Activated CD4-positive, alpha-beta memory T cell treated with anti-CD3 and anti-CD28 coated beads for 36 hours (primary cell): ENCODE data around the gene PIGU. TPM values are rescaled to one million over a fixed set of nuclear protein-coding genes. Genes with fewer than 3 reads are reported as not detected.
A peak's percentile ranks its signal among the peaks of the same experiment; 100 is the strongest.

Experiments
- CTCF ChIA-PET: fragments of 350-600 bp; sonication (Branson Sonifier 250); formaldehyde crosslinking; loops from one replicate; lab custom pipeline; 2021; ENCODE audit warnings: antibody characterized with exemption, inconsistent platforms; lab: Charles Lee
- POLR2A ChIA-PET: fragments of 350-600 bp; sonication (Branson Sonifier 250); formaldehyde crosslinking; loops from one replicate; lab custom pipeline; 2021; ENCODE audit warnings: antibody characterized with exemption; lab: Charles Lee
- DNase-seq: peaks from one replicate; pipeline ENCODE4 v3.0.0-alpha.2; 2020
- H3K27ac Mint-ChIP-seq: one replicate; pipeline ENCODE4 v1.8.0; 2021; ENCODE audit warnings: mixed read lengths
- H3K27me3 Mint-ChIP-seq: one replicate; pipeline ENCODE4 v1.8.0; 2021; ENCODE audit warnings: mixed read lengths
- H3K36me3 Mint-ChIP-seq: one replicate; pipeline ENCODE4 v1.8.0; 2021; ENCODE audit warnings: mixed read lengths
- H3K4me1 Mint-ChIP-seq: one replicate; pipeline ENCODE4 v1.8.0; 2021; ENCODE audit warnings: low read depth, mixed read lengths
- H3K4me3 Mint-ChIP-seq: one replicate; pipeline ENCODE4 v1.8.0; 2021; ENCODE audit warnings: mild to moderate bottlenecking, mixed read lengths
- H3K9me3 Mint-ChIP-seq: one replicate; pipeline ENCODE4 v1.8.0; 2021; ENCODE audit warnings: mixed read lengths
- intact Hi-C: fragments of 100-400 bp; cut with micrococcal nuclease; formaldehyde crosslinking; loops from one replicate; pipeline ENCODE4 v1.15.1; 2023
- total RNA-seq, 2 experiments: library from RNA; stranded (reverse); gene quantifications; one replicate each; pipeline ENCODE4 v1.2.3, GENCODE V29; 2021

Gene PIGU
- total RNA-seq, 2 experiments from 2014 or later: 19.0 to 21.3 TPM

DNA sequence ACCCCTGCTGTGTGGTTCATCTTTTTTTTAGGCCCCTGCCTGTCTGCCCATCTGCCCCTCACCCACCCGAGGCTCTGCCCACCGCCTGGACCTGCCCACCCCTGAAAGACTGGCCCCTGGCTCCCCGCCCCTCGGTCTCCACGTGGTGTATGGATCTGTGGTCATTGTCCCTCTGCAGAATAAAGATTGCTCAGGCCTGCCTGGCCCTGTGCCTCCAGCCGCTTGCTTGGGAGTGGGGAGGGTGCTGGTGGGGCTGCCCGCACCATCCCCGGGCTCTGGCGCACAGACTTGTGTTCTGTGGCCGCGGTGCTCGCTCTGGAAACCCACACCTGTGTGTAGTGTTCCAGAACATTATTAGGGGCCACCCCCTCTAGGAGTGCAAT lies 116.8 kb downstream of the PIGU start:
- no peaks in the 10 kb centered on the region for H3K27me3 Mint-ChIP-seq
- H3K4me3 Mint-ChIP-seq: peak overlapping the region; percentile 33
- intact Hi-C loops: no loop called here
- no peak for DNase-seq
- CTCF ChIA-PET: interaction anchor here (1.7 kb wide), 1 partner anchor 248 kb away, joined by 5 read pairs; no protein-coding TSS in a partner anchor
- peaks cover 1% of the 10 kb centered on the region for H3K36me3 Mint-ChIP-seq
- H3K27ac Mint-ChIP-seq: no peak overlapping the region
- peaks cover 16% of the 10 kb centered on the region for H3K4me1 Mint-ChIP-seq
- H3K9me3 Mint-ChIP-seq: no peaks in the 10 kb centered on the region
- POLR2A ChIA-PET: interaction anchor here (1.8 kb wide), 1 partner anchor 44 kb away, joined by 6 read pairs; the partner anchor contains the start of gene DYNLRB1

DNA sequence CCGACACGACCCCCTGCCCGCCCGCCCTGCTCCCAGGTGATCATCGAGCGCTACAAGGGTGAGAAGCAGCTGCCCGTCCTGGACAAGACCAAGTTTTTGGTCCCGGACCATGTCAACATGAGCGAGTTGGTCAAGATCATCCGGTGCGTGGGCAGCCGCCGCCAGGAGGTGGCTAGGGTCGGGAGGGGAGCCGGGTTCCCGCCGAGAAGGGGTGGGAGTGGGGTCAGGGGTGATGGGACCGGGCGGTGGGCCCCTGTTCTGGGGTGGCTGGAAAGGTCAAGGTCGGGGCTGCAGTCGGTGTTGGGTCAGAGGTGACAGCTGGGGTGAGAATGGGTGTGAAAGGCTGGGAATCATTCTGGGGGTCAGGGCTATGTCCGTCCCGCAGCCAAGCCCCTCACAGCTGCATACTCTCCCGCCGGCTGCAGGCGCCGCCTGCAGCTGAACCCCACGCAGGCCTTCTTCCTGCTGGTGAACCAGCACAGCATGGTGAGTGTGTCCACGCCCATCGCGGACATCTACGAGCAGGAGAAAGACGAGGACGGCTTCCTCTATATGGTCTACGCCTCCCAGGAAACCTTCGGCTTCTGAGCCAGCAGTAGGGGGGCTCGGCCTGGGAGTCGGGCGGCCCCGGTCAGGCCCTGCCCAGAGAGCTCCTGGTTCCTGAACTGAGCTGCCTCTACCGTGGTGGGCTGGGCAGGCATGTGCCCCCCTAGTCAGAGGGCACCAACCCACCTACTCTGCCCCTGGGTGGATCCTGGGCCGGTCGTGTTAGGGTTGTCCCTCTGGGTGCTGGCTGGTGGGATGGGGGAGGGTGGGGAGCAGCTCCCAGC lies 117.4 kb downstream of the PIGU start:
- peak overlapping the region; percentile 52 for H3K27ac Mint-ChIP-seq
- H3K36me3 Mint-ChIP-seq: peaks cover 1% of the 10 kb centered on the region
- intact Hi-C loops: loop anchor here (2.0 kb wide), 1 partner anchor 21 kb away; no protein-coding TSS in a partner anchor
- H3K4me3 Mint-ChIP-seq: peak overlapping the region; percentile 60
- no peak for DNase-seq
- POLR2A ChIA-PET: interaction anchor here (1.0 to 1.8 kb wide), 2 partner anchors 43 to 117 kb away, joined by 4 to 6 read pairs; partner anchors contain the start of genes DYNLRB1 and PIGU
- CTCF ChIA-PET: interaction anchor here (1.7 to 2.0 kb wide), 3 partner anchors 20 to 247 kb away, joined by 5 to 10 read pairs (median 6); no protein-coding TSS in a partner anchor
- no peaks in the 10 kb centered on the region for H3K9me3 Mint-ChIP-seq
- no peaks in the 10 kb centered on the region for H3K27me3 Mint-ChIP-seq
- H3K4me1 Mint-ChIP-seq: peaks cover 16% of the 10 kb centered on the region

DNA sequence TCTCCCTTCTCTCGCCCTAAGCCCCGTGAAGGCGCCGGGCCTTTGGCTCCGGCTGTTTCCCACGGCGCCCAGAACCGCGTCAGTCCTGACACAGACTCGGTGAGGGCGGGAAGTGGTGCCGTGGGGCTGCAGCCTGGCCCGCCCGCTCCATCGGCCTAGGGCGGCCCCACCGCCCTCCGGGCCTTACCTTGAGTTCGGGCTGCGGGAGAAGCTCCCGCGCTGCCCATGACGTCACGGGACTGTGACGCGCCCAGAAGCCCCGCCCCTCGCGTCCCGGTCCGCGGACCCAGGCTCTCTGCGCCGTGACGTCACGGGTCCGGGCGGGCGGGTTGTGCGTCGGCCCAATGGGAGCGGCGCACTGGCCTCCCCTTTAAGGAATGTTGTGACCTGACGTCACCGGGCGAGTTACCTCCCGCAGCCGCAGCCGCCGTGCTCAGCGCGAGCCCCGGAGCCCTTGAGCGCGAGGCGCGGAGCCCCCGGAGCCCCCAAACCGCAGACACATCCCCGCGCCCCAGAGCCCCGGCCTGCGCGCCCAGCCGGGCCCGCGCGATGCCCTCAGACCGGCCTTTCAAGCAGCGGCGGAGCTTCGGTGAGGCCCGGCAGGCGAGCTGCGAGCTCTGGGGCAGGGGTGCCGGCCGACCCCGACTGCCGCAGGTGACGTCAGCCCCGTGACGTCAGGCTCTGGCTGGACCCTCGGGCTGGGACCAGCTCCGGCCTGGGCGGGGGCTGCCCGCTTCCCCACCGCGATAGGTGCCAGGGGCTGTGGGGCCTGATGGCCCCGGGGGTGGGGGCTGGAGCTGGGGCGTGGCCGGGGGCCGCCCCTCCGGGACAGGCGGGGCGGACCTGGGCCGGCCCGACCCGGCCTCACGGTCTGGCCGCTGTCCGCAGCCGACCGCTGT lies 118.3 kb downstream of the PIGU start, which contains the start of gene MAP1LC3A:
TSS of gene MAP1LC3A (plus strand) at position 399 of the 899 bp plus-strand sequence. CDS start at position 550, 151 bp downstream.
- H3K4me1 Mint-ChIP-seq: peaks cover 16% of the 10 kb centered on the region
- peaks cover 1% of the 10 kb centered on the region for H3K36me3 Mint-ChIP-seq
- CTCF ChIA-PET: interaction anchor here (0.5 to 2.0 kb wide), 5 partner anchors 19 to 310 kb away, joined by 3 to 12 read pairs (median 8); no protein-coding TSS in a partner anchor
- intact Hi-C loops: loop anchor here (1.0 to 2.0 kb wide), 2 partner anchors 22 to 146 kb away; partner anchors contain the start of gene TP53INP2
- H3K27ac Mint-ChIP-seq: peak within 1 kb of the TSS; percentile 80
- H3K27me3 Mint-ChIP-seq: no peaks in the 10 kb centered on the region
- POLR2A ChIA-PET: interaction anchor here (1.0 to 1.8 kb wide), 4 partner anchors 14 to 256 kb away, joined by 3 to 6 read pairs (median 4); partner anchors contain the start of genes AHCY, DYNLRB1 and PIGU
- peak; percentile 95 for DNase-seq
- no peaks in the 10 kb centered on the region for H3K9me3 Mint-ChIP-seq
- H3K4me3 Mint-ChIP-seq: peak within 1 kb of the TSS; percentile 83

GRCh38 chr20:34557936-34558319 lies 119.0 kb downstream of the PIGU start:
- intact Hi-C loops: loop anchor here (1.0 to 2.0 kb wide), 2 partner anchors 23 to 146 kb away; partner anchors contain the start of gene TP53INP2
- peaks cover 1% of the 10 kb centered on the region for H3K36me3 Mint-ChIP-seq
- H3K9me3 Mint-ChIP-seq: no peaks in the 10 kb centered on the region
- H3K27me3 Mint-ChIP-seq: no peaks in the 10 kb centered on the region
- DNase-seq: no peak
- H3K27ac Mint-ChIP-seq: peak overlapping the region; percentile 80
- peaks cover 16% of the 10 kb centered on the region for H3K4me1 Mint-ChIP-seq
- ChIA-PET POLR2A (interaction anchor here (1.0 to 1.4 kb wide), 2 partner anchors 14 to 255 kb away, joined by 3 to 4 read pairs; partner anchors contain the start of gene AHCY), CTCF (interaction anchor here (0.5 to 2.0 kb wide), 6 partner anchors 18 to 310 kb away, joined by 3 to 12 read pairs (median 7); no protein-coding TSS in a partner anchor)
- H3K4me3 Mint-ChIP-seq: peak overlapping the region; percentile 83

DNA sequence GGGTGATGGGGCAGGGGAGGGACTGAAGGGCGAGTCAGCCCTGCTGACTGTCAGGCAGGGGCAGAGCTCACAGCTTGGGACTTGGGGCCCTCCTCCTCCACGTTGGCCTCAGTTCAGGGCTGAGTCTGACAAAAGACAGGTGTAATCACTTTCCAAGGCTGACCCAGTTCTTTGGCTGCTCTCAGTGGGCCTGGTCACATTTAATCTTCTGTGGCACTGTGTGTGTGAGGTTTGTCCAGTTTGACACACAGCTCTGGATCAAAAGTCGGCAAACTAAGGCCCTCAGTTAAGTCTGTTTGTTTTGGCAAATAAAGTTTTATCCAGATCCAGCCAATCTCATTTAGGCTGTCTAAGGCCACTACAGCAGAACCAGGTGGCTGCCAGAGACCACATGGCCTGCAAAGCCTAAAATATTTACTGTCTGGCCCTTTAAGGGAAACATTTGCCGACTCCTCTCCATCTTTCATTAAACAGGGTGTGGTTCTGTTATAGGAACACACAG lies 123.5 kb downstream of the PIGU start:
- H3K4me1 Mint-ChIP-seq: peaks cover 14% of the 10 kb centered on the region
- H3K4me3 Mint-ChIP-seq: no peak overlapping the region
- H3K27me3 Mint-ChIP-seq: no peaks in the 10 kb centered on the region
- ChIA-PET POLR2A (no interaction called here), CTCF (interaction anchor here (1.0 kb wide), 1 partner anchor 10 kb away, joined by 3 read pairs; no protein-coding TSS in a partner anchor)
- H3K36me3 Mint-ChIP-seq: peaks cover 1% of the 10 kb centered on the region
- no peaks in the 10 kb centered on the region for H3K9me3 Mint-ChIP-seq
- intact Hi-C loops: no loop called here
- no peak for DNase-seq
- H3K27ac Mint-ChIP-seq: no peak overlapping the region

- H3K9me3 Mint-ChIP-seq: no peaks in the 10 kb centered on the region
- POLR2A ChIA-PET: no interaction called here
These were observed 124.3 kb downstream of the PIGU start for GRCh38 chr20:34552569-34552968.

DNA sequence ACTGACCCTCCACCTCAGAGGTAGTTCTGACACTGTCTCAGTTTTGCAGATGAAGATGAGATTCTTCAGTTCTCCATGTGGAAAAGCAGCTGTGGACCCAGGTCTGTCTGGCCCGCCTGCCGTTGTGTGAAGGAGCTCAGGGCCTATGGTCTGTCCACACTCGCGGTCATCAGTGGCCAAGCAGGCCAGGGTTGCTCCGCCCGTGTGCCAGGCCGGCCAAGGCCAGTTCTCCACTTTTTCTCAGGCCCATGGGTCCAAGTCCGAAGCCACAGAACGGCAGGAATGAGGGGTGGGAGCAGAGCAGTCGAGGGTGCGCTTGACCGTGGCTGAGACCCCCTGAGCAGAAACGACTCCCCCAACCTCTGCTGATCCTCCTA lies 127.0 kb downstream of the PIGU start:
- CTCF ChIA-PET: interaction anchor here (1.0 to 1.4 kb wide), 3 partner anchors 9 to 27 kb away, joined by 3 to 5 read pairs (median 3); no protein-coding TSS in a partner anchor
- Mint-ChIP-seq H3K4me3 (no peak overlapping the region), H3K4me1 (no peaks in the 10 kb centered on the region), H3K9me3 (no peaks in the 10 kb centered on the region), H3K36me3 (no peaks in the 10 kb centered on the region), H3K27ac (no peak overlapping the region), H3K27me3 (no peaks in the 10 kb centered on the region)
- DNase-seq: no peak
- intact Hi-C loops: no loop called here
- POLR2A ChIA-PET: no interaction called here

More at GRCh38 chr20:34552569-34552968, 124.3 kb downstream of the PIGU start:
- H3K4me1 Mint-ChIP-seq: peaks cover 7% of the 10 kb centered on the region
- H3K36me3 Mint-ChIP-seq: peaks cover 1% of the 10 kb centered on the region
- no peak overlapping the region for H3K4me3 Mint-ChIP-seq
- no peak for DNase-seq
- CTCF ChIA-PET: no interaction called here
- H3K27me3 Mint-ChIP-seq: no peaks in the 10 kb centered on the region
- no peak overlapping the region for H3K27ac Mint-ChIP-seq
- intact Hi-C loops: no loop called here

GRCh38 chr20:34549291-34549928 lies 127.5 kb downstream of the PIGU start:
- Mint-ChIP-seq H3K4me3 (no peak overlapping the region), H3K27me3 (no peaks in the 10 kb centered on the region), H3K36me3 (no peaks in the 10 kb centered on the region), H3K4me1 (peaks cover 4% of the 10 kb centered on the region), H3K27ac (no peak overlapping the region), H3K9me3 (no peaks in the 10 kb centered on the region)
- ChIA-PET POLR2A (no interaction called here), CTCF (interaction anchor here (1.0 to 1.4 kb wide), 3 partner anchors 9 to 26 kb away, joined by 3 to 5 read pairs (median 3); no protein-coding TSS in a partner anchor)
- DNase-seq: no peak
- intact Hi-C loops: no loop called here

DNA sequence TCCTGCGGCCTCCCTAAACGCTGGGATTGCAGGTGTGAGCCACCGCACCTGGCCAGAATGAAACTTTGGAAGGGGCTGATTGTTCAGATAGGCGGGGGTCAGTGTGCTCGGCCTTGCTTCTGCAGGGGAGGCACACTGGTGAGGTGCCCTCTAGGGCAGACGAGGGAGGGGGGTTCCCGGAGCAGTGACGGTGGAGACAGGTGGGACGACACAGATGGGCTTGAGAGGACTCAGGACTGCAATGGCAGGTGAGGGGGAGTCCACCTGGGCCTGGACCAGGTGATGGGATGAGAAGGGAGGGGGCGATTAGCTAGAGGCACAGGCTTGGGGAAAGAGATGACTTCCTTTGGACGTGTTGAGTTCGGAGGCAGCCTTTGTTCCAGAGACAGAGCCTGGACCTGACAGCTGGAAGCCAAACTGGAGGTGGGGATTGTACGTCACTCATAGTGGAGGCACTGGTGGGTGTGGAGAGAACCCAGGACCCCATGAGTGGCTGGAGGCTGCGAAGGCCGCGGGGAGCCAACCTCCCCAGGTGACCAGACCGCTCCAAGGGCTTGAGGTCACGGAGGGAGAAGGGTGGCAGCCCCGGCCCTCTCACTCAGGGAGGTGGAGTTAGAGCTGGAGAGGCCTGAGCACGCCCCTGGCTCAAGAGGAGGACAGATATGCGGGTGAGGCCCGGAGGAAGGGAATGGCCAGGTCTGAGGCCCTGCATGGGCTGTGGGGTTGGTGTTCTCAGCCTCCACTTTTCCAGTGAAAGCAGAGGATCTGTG lies 128.9 kb downstream of the PIGU start:
- no peak for DNase-seq
- Mint-ChIP-seq H3K4me3 (no peak overlapping the region), H3K27ac (no peak overlapping the region), H3K36me3 (no peaks in the 10 kb centered on the region), H3K27me3 (no peaks in the 10 kb centered on the region), H3K9me3 (no peaks in the 10 kb centered on the region), H3K4me1 (peaks cover 15% of the 10 kb centered on the region)
- ChIA-PET CTCF (interaction anchor here (0.6 to 1.5 kb wide), 2 partner anchors 10 to 921 kb away, joined by 3 to 4 read pairs; no protein-coding TSS in a partner anchor), POLR2A (no interaction called here)
- intact Hi-C loops: no loop called here

DNA sequence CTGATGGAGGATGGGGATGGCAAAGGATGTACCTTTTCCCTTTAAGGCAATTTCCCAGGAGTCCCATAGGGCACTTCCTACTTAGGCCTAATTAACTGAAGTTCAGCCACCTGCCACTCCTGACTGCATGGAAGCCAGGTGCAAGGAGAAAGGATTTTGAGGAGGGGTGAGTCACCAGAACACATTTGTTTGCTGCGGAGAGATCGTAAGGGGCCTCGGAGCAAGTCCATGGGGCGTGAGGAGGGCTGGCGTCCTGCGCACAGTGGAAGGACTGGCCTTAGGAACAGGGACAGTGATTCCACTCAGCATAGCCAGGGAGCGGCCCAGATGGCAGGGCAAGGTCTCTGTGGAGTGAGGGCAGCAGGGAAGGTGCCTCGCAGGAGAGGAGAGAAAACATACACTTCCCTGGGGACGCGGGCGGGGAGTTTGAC lies 130.1 kb downstream of the PIGU start:
- no peak for DNase-seq
- Mint-ChIP-seq H3K27me3 (no peaks in the 10 kb centered on the region), H3K36me3 (no peaks in the 10 kb centered on the region), H3K4me3 (no peak overlapping the region), H3K9me3 (no peaks in the 10 kb centered on the region), H3K4me1 (peaks cover 23% of the 10 kb centered on the region), H3K27ac (no peak overlapping the region)
- CTCF ChIA-PET: interaction anchor here (1.5 kb wide), 1 partner anchor 9 kb away, joined by 4 read pairs; no protein-coding TSS in a partner anchor
- POLR2A ChIA-PET: no interaction called here
- intact Hi-C loops: no loop called here
